ENCODE data around the gene PLEKHH2.

- TF ChIP-seq NR2F2 (IDR thresholded peaks at IDR 0.05; ENCODE audit: borderline replicate concordance, low read depth), result no peak
- TF ChIP-seq TBL1XR1 (IDR thresholded peaks at IDR 0.05; ENCODE audit: borderline replicate concordance, low read length, partially characterized antibody), result no peak
- TF ChIP-seq FOXM1 (CRISPR knock-in tag; IDR thresholded peaks at IDR 0.05), result no peak
- no peak for TF ChIP-seq SUZ12 (IDR thresholded peaks at IDR 0.05; ENCODE audit: low read depth, low read length)
- no peak for TF ChIP-seq AGO2 (optimal IDR thresholded peaks at IDR 0.05; ENCODE audit: low read depth, low read length)
- TF ChIP-seq ZNF589 (CRISPR knock-in tag; conservative IDR thresholded peaks at IDR 0.05), result no peak
- no peak for TF ChIP-seq FIP1L1 (IDR thresholded peaks at IDR 0.05; ENCODE audit: borderline replicate concordance, insufficient read depth, low read depth, low read length)
- TF ChIP-seq KLF16 (CRISPR knock-in tag; IDR thresholded peaks at IDR 0.05), result no peak
- no peak for TF ChIP-seq TRAFD1 (CRISPR knock-in tag; IDR thresholded peaks at IDR 0.05; ENCODE audit: borderline replicate concordance)
- TF ChIP-seq SAP130 (CRISPR knock-in tag; IDR thresholded peaks at IDR 0.05; ENCODE audit: low read depth), result no peak
Measured at GRCh38 chr2:43636621-43637020, 439 bp upstream of the PLEKHH2 start.
